ENCODE measurements around the gene ABCD2.
A peak's percentile ranks its signal among the peaks of the same experiment; 100 is the strongest.
"Not testable (repeated sequence)": the region's sequence is repeated elsewhere in the genome, so short reads cannot be mapped to it uniquely, and the experiment has no call there.

ABCD2 gene

GRCh38 chr12:39619660-39620433, at the start of gene ABCD2:
Gene ABCD2, minus strand, starts transcription at chr12:39619803. Its CDS starts 188 bp downstream, at chr12:39619615.
- peak; percentile 75 for DNase-seq

- no peak for DNase-seq
Measured at GRCh38 chr12:39660101-39660500, 40.5 kb upstream of the ABCD2 start.

DNA sequence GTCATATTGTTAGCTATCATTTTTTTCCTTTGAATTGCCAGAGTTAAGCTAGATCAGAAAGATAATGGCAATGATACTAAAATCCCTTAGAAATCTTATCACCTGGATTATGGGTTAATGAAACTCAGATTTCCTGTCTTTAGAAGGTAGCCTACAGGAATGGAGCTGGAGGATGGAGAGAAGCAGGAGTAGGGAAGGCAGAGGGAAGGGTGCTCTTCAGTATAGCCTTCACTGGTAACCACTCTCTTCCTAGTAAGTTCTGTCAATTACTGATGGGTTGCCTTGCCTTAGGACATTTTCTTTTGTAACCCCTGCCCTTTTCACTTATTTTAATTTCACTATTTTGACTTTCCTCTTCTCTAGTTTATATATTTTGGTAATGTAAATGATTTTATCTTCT, 27.8 kb upstream of the ABCD2 start:
- DNase-seq, result no peak

- no peak for DNase-seq
Measured at GRCh38 chr12:39646963-39647362, 27.4 kb upstream of the ABCD2 start.

DNA sequence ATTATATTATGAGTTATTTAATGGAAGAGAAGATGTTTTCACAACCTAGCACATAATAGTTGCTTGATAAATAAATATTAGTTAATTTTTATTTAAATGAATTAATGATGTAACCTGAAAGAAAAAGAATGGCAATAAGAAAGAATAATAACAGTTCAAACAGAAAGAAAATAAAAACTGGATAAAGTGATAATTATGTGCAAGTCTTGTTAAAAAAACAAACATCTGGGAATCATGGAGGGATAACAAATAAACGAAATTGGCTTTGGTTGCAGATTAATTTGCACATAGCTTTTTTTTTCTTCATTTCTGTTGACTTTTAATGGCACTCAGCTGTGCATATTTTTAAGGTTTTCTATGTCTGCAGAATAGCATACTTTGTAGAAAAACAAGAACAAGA, 23.4 kb upstream of the ABCD2 start:
- no peak for DNase-seq

- DNase-seq, result no peak
Measured at GRCh38 chr12:39638840-39639239, 19.2 kb upstream of the ABCD2 start.

GRCh38 chr12:39638178-39638577, 18.6 kb upstream of the ABCD2 start:
- DNase-seq, result no peak

DNA sequence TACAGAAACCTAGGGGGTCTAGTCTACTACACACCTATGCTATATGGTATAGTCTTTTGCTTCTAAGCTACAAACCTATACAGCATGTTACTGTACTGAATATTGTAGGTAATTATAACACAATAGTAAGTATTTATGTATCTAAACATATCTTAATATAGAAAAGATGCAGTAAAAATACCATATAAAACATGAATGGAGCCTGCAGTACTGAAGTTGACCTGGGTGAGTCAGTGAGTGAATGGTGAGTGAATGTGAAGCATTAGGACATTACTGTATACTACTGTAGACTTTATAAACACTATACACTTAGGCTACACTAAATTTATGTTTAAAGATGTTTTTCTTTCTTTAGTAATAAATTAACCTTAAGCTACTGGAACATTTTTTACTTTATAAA, 13.1 kb upstream of the ABCD2 start:
- DNase-seq, result no peak

DNA sequence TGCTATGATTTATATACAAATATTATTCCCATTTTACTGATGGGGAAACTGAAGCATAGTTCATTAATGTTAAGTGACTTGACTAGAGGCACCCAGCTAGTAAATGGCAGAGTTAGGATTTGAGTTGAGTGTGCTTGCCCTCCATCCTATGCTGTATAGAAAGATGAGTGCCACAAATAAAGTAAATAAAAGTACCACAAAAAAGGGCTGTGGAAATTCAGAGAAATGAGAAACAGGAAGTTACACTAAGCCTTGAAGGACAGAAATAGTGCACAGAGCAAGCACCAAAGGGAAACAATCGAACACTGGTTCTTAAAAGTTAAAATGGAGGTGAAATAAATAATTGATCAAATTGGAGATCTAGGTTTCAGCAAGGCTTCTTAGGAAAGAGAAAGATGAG, 9.2 kb upstream of the ABCD2 start:
- DNase-seq, result peak; percentile 13

DNA sequence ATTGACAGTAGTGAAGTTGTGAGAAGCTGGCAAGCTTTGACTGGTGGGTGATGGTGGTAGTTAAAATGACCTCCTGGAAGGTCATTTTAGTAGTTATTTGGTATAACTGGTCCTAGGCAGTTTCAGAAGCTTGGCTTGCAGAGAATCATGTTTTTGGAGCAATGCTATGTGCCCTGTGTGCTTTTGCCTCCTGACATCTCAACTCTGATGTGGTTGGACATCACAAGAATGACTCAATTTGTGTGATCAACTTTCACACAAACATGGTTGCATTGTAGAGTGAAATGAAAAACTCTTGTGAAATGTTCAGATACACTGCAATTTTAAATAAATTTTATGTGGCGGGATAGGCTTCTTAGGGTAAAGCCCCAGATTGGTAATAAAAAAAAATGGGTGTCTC, 8.3 kb upstream of the ABCD2 start:
- DNase-seq, result no peak

DNA sequence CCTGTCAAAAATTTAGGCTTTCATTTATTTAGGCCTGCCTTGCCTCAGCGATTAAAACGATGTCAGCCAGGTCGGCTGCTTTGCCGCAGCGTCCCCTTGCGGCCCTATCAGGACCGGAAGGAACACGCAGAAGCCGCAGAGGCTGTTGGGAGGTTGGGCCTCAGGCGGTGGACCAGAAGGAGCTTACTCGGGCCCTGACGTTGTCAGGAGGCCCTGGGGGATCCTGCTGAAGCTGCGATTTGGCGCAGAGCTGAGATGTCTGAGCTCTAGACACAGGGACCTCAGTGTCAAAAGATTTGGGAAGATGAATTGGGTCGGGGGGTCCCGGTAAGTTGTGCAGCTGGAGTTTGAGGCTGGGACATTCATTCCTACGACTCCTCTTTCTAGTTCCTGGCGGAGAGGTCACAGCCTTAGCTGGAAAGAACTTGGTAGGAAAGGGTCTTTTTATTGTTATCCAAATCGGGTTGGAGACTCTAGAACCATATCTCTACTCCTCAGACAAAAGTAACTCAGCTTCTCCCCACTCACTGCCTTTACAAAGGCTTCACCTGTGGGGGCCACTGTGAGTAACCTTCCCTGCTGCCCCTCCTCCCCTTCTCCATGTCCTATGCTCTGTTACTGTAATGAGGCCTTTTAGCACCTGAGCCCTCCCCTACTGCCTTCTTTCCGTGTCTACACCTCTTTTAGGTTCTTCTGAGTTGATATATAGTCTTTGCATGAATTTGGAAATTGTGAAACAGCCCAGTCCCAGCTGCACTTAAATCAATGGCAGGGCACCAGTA, 6.6 kb upstream of the ABCD2 start:
- DNase-seq, result no peak

DNA sequence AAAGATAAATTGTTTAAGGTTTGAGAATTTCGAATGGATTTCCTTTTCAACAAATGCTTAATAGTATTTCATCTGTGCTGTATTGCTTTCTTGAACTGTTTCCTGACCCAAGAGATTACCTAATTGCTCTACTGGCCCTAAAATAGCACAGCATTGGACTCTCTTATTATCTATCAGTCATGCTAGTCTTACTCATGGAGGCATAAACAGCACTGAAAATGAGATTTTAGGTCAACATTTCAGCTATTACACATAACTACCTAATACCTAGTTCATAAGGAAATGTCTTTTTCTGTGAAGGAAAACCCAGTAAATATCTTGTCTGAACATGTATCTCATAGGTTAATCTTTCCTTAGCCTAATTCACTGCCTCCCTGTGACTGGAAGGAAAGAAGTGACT, 4.3 kb upstream of the ABCD2 start:
- DNase-seq, result no peak

DNA sequence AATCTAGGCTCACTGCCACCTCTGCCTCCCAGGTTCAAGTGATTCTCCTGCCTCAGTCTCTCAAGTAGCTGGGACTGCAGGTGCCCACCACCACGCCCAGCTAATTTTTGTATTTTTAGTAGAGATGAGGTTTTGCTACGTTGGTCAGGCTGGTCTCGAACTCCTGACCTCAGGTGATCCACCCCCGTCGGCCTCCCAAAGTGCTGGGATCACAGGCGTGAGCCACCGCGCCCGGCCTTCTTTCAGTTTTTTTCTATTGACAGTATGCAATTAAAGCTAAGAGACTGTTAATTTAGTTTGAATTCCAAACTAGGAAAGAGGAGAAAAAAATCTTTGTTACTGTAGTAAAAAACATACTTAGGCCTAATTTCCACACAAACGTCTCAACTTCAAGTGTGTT, 3.6 kb upstream of the ABCD2 start:
- DNase-seq, result not testable (repeated sequence)

DNA sequence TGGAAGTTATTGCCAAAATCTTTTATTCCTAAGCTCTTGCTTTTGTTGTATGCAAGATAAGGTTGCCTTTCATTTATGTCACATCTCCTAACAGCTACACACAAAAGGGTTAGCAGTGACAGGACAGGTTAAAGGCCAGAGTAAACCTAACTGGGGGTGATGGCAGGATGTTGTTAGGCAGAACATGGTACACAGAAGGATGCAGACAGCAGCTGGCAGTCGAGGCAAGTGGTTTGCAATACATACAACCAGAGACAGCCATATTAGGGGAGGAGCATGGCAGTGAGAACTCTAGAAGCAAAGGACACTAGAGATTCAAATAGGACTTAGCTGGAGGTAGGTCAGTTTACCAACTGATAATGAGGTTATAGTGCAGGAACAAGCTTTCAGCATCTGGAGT, 2.7 kb upstream of the ABCD2 start:
- DNase-seq, result no peak

DNA sequence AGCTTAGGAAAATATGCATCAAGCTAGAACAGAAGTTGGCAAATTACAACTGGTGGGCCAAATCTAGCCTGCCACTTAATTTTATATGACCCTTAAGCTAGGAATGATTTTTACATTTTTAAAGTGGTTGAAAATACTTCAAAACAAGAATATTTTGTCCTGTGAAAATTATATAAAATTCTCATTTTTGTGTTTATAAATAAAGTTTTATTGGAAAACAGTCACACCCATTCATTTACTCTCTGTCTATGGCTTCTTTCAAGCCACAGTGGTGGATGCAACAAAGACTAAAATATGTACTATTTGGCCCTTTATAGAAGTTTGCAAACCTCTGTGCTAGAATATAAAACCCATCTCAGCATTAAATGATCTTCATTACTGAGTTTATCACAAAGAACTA, 2.1 kb upstream of the ABCD2 start:
- no peak for DNase-seq

DNA sequence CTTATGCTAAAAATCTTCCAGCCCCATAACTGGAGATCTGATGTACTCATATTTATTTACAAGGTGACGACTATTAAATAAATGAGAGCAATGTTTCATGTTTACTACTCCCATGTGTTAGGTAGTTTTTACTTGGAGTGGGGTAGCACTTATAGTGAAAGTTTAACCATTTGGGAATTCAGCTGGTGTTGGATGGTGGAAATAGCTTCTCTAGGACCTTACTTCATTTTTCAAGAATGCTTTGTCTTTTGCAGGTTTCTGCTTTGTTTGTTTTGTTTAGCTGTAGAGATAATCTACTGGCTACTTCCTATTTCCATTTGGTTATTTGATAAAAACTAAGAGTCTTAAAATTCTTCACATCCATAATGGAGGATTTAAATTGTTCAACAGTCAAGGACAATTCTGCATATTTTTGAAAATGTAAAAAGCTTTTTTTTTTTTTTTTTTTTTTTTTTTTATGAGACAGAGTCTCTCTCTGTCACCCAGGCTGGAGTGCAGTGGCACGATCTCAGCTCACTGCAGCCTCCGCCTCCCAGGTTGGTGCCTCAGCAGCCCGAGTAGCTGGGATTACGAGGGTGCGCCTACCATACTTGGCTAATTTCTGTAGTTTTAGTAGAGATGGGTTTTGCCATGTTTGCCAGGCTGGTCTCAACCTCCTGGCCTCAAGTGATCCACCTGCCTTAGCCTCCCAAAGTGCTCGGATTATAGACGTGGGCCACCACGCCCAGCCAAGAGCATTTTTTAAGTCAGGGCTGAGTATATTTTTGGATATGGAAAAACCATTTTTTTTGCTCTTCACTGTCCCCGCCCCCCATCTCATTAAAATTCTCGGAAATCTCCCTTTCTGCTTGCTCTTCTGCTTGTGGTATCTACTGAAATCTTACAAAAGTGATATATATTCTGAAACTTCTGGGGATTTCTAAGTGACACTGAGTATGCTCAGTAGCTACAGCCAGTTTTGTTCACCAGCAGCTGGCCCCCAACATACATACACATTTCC, 1.4 kb upstream of the ABCD2 start:
- no peak for DNase-seq

DNA sequence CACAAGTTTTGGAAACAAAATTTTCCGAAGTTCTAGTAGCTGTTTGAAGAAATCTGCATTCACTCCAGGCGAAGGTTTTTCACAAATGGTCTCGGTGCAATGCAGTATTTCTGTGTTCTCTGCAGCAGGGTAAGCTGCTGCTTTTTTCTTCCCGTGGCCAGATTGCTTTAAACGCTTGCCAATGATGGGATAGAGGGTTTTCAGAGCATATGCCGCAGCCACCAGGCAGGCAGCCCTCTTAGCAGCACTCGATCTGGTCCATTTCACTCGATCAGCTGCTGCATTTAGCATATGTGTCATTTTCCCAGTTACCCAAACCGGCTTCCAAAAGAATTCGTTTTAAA, 315 bp downstream of the ABCD2 start:
- no peak for DNase-seq

DNA sequence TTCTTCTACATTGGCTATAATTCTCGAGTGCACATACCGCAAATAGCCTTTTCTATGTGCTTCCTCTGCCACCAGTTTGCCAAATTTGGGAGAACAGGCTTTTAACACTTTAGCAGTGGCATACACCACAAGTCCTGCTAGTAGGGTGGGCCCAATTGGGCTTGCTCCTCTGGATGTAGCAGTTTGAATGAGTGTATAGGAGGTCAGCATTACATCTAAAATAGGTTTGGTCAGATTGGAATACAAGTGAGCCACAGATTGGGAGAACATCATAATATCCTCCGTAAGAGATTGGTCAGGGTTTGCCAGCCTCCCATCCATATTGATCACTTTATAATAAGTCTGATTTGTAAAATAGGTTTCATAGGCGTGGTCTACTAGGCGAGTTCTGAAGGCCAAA, 902 bp downstream of the ABCD2 start:
- DNase-seq, result no peak

DNA sequence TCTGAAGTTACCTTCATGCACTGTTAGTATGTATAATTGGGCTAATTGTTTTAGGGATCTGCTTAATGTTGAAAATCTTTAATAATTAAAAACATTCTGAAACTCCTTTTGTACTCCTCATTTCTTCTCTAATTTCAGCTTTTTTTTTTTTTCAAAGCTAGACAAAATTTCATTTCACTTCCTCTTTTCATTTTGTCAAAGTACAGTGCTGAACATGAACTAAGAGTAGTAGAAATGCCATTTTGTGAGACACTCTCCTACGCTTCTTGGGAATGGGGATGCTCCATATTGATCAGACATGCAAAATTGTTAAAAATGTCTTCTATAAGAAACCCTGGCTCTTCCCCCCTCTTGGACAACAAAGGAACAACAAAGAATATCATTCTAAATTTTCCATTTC, 1.7 kb downstream of the ABCD2 start:
- DNase-seq, result peak; percentile 41

DNA sequence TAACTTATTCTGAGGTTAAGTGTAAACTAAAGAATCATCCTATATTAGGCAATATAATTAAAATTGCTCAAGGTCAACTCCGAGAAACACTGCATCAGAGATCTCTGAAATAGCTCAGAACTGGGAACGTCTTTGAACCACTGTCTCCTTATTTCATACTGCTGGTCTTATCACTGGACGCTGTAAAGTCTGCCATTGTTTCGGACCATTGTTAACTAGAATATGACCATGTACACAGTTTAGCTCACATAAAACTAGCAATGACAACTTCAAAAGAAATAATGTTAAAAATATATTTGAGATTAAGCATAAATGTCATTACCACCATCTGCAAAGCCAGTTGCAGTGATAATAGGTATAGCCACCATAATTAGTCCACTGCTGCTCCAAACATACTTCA, 2.9 kb downstream of the ABCD2 start:
- DNase-seq, result no peak

- DNase-seq, result no peak
Measured at GRCh38 chr12:39616251-39616650, 3.4 kb downstream of the ABCD2 start.

DNA sequence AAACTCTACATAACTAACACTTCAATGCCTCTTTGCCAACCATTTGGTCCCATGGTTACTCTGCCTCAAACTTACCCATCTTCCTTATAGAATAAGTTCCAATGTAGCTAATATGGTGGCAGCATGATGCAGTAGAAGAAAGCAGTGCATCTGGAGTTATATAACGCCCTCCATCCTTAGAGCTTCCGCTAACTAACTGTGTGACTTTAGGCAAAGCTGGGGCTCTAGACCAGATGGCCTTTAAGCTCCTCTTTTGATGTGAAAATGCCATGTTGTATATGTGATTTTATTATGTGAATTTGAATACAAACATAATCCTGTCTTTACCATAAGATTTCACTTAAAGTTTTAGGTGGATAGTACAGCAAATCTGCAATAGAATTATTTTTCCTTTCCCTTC, 6.1 kb downstream of the ABCD2 start:
- DNase-seq, result no peak

- no peak for DNase-seq
Measured at GRCh38 chr12:39612250-39612649, 7.4 kb downstream of the ABCD2 start.
